GM21528 (cell line): ENCODE results near the gene NPIPB2.
A peak's percentile ranks its signal among the peaks of the same experiment; 100 is the strongest.
"Not testable (repeated sequence)": the region's sequence is repeated elsewhere in the genome, so short reads cannot be mapped to it uniquely, and the experiment has no call there.

Experiments used
- ATAC-seq: cut with Tn5 transposase; IDR thresholded peaks from one replicate; pipeline ENCODE4 v1.9.1; 2021; ENCODE audit warnings: mild to moderate bottlenecking, moderate library complexity; ENCODE audit not compliant: unreplicated experiment, low FRiP score

Gene NPIPB2

GRCh38 chr16:11941945-11942344, at the start of gene NPIPB2:
TSS of gene NPIPB2 (minus strand) at chr16:11942045. CDS start at chr16:11942045, 0 bp downstream.
- not testable (repeated sequence) for ATAC-seq

- ATAC-seq = peak; percentile 51
Measured at GRCh38 chr16:11990702-11991390, 49.0 kb upstream of the NPIPB2 start.

GRCh38 chr16:11988258-11988978, 46.6 kb upstream of the NPIPB2 start:
- no peak for ATAC-seq

- ATAC-seq = no peak
Measured at GRCh38 chr16:11986521-11987057, 44.7 kb upstream of the NPIPB2 start.

GRCh38 chr16:11985250-11985649, 43.4 kb upstream of the NPIPB2 start:
- no peak for ATAC-seq

- no peak for ATAC-seq
Measured at GRCh38 chr16:11980136-11980844, 38.4 kb upstream of the NPIPB2 start.

- no peak for ATAC-seq
Measured at GRCh38 chr16:11979013-11979672, 37.3 kb upstream of the NPIPB2 start.

- no peak for ATAC-seq
Measured at GRCh38 chr16:11978080-11978479, 36.2 kb upstream of the NPIPB2 start.

- no peak for ATAC-seq
Measured at GRCh38 chr16:11977376-11978041, 35.7 kb upstream of the NPIPB2 start.

- peak; percentile 8 for ATAC-seq
Measured at GRCh38 chr16:11976850-11977375, 35.1 kb upstream of the NPIPB2 start.

- ATAC-seq = no peak
Measured at GRCh38 chr16:11973070-11973469, 31.2 kb upstream of the NPIPB2 start.

GRCh38 chr16:11972128-11972527, 30.3 kb upstream of the NPIPB2 start:
- ATAC-seq = no peak

GRCh38 chr16:11970292-11970691, 28.4 kb upstream of the NPIPB2 start:
- ATAC-seq = not testable (repeated sequence)

GRCh38 chr16:11968577-11968976, 26.7 kb upstream of the NPIPB2 start:
- no peak for ATAC-seq

GRCh38 chr16:11967195-11967911, 25.5 kb upstream of the NPIPB2 start:
- no peak for ATAC-seq

- ATAC-seq = no peak
Measured at GRCh38 chr16:11966173-11966572, 24.3 kb upstream of the NPIPB2 start.

- ATAC-seq = peak; percentile 73
Measured at GRCh38 chr16:11964761-11965551, 23.1 kb upstream of the NPIPB2 start, which contains the start of gene TNFRSF17. TSS of gene TNFRSF17 (plus strand) at chr16:11965210. CDS start at chr16:11965325, 115 bp downstream.

- no peak for ATAC-seq
Measured at GRCh38 chr16:11963706-11964105, 21.9 kb upstream of the NPIPB2 start.
